Superior temporal gyrus (tissue), 1 donor: ENCODE results near the gene ENDOV.

Experiments
- DNase-seq: peaks from one replicate; pipeline ENCODE4 v3.0.0-alpha.2; 2016; ENCODE audit errors: extremely low spot score

ENDOV gene

DNA sequence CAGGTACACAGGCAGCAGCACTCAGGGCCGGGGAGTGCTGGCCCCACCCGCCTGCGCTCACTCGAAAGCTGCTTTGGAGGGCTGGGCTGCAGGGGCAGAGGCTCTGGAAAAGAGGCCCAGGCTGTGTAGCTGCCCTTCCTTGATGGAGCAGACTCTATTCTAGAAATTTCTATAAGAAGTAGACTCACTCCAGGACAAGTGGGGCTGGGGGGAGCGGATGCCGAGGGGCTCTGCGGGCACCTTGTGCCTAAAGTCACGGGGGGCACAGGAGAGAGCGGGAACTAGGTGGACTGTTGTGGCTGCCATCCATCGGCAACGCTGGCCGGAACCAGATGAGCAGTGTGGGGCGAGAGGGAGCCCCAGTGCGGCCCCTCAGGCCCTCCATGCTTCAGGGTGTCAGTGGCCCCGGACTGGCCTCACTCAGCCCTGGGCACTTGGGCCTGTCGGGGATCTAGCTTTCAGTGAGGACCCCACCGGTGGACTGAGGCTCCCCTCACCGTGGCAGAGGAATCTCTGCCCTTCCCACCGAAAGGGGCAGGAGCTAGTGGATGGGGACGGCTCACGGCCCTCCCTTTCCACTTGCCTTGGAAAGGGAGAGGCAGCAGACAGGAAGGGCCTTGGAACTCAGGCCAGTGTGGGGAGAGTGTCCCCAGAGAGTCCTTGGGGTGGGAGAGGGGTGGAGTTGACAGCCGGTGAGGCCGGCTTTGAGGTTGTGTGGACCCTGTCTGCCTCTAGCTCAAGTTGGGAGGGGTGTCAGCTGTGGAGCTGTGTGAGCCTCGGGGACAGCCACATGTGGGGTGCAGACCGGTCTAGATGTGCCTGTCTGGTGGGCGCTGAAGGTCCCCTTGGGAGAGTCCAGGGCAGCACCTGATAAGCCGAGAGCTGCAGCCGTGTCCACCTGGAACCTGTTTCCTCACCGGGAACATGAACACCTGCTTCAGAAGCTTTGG, 16.6 kb downstream of the ENDOV start:
- no peak for DNase-seq

- no peak for DNase-seq
Measured at GRCh38 chr17:80432350-80432955, 17.5 kb downstream of the ENDOV start.

DNA sequence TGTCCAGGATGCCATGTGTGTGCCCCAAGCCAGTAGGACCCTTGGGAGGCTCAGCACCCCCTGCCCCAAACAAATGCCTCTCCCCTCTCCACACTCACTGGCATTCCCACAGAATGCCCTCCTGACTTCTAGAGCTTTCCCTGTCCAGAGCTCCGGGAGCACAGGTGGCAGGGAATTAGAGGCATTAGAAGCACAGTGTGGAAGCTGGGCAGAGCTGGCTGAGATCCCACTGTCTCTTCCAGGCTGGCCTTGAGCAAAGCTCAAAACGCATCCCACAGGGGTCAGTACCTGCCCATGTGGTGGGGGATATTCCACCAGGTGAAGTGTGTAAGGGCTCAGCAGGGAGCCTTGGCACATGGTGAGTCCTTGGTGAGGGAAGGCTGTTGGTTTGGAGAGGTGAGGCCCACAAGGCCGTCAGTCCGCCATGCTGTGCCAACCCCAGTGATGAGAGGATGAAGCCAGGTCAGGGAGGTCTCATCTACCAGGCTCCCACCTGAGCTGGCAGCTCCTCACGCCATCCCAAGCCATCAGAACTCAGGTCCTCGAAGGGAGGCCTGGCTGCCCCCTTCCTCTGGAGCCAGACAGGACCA, 18.1 kb downstream of the ENDOV start:
- DNase-seq = no peak

DNA sequence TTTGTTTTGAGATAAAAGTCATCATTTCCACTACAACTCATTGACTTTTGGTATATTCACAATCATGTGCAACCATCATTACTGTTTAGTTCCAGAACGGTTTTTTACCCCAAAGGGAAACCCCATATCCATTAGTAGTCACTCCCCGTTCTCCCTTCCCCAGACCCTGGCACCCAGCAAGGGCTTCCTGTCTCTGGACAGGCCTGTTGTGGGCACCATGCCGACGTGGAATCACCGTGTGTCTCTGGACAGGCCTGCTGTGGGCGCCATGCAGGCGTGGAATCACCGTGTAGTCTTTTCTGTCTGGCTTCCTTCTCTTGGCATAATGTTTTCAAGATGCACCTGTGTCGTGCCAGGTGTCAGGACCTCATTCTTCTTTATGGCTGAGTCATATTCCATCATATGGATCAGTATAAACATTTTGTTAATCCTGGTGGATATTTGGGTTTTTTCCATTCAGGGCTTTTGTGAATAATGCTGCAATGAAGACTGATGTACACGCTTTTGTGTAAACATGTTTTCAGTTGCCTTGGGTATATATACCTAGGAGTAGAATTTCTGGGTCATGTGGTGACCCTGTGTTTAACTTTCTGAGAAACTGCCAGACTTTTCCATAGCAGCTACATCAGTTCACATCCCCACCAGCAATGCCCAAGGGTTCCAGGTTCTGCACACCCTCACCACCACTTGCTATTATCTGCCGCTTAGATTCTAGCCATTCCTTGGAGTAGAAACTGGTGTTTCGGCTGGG, 19.1 kb downstream of the ENDOV start:
- DNase-seq = no peak

DNA sequence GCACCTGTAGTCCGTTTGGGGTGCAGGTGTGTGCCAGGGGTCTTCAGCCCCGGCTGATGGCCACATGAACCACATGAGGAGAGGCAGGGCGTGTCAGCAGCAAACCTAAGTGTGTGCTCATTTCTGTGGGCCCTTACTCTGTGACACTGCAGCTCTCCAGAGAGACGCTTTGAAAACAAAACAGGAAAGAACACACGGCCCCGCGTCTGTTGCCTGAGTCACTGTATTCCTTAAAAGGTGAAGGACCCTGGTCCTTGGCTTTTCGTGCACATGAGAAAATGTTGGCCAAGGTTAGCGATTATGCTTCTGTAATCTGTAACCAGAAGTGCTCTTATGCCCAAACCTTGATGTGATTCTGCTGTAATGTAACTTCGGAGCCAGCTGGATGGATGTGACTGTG, 22.6 kb downstream of the ENDOV start:
- no peak for DNase-seq

DNA sequence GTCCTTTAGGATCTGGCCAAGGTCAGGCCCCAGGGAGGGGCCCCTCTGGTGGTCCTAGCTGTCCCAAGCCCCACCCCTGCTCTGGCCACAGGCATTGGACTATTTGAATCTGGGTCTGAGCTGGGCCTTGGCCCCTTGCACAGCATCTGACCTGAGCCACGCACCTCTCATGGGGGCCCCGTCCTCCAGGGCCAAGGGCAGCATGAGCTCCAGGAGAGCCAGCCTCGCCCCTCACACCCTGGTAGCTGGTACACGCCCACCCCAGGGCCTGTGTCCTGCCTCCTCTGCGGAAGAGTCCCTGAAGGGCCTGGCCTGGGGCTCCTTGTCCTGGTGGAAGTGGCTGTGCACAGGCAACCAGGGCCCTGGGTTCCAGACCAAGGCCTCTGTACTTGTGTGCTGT, 23.8 kb downstream of the ENDOV start:
- no peak for DNase-seq

- DNase-seq = no peak
Measured at GRCh38 chr17:80439499-80439898, 24.5 kb downstream of the ENDOV start.

- no peak for DNase-seq
Measured at GRCh38 chr17:80441133-80441578, 26.2 kb downstream of the ENDOV start.

GRCh38 chr17:80441598-80442322, 26.8 kb downstream of the ENDOV start:
- DNase-seq = no peak

GRCh38 chr17:80442323-80442659, 27.3 kb downstream of the ENDOV start:
- DNase-seq = no peak

GRCh38 chr17:80442764-80443163, 27.8 kb downstream of the ENDOV start:
- no peak for DNase-seq

DNA sequence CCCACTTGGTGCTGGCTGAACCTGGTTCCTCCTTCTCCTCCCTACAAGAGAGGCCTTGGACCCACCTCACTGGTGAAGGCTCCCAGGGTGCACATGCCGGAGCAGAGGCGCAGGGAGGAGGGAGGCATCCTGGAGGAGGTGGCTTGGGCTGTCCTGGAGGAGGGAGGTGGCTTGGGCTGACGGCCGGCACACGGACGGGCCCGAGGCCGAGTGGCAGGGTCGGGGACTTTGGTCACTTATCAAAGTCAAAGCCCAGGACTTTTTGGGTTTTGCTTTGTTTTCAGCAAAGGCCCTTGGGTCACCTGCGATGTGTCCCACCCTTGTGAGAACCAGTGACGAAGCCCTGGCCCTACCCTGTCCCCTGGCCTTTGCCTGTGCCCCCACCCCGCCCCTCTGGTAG, 28.5 kb downstream of the ENDOV start:
- DNase-seq = no peak

DNA sequence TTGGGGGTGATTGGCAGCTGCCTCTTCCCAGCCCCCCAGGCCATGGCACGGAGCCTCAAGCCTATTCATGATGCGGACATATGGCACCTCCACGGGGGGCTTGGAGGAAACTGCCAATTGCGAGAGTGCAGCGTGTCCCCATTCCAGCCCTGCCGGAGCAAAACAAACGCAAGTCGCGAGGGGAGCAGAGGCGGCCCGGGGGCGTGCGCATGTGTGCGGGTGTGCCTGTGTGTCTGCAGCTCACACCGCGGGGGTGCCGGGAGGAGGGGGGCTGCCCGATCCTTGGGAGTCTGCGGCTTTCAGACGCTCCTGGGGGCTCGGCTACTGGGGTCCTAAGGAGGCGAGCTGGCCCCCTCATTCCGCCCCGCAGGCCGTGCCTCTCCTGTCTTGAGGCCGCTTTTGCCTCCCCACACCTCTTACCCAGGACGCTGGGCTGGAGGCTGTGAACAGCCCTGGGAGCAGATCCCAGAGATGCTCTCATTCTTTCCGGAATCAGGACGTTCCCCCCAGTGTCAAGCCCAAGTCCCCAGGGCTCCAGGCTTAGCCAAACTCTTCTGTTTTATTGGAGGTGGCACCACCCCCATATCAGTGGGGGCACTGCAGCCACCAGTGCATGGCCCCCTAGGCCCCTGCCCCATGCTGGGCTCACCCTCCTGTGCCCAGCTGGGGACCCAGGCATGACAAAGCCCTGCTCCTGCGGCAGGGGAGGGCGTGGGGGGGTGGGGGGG, 29.1 kb downstream of the ENDOV start:
- DNase-seq = no peak

GRCh38 chr17:80444644-80444979, 29.6 kb downstream of the ENDOV start:
- no peak for DNase-seq

- no peak for DNase-seq
Measured at GRCh38 chr17:80445007-80445725, 30.2 kb downstream of the ENDOV start.

DNA sequence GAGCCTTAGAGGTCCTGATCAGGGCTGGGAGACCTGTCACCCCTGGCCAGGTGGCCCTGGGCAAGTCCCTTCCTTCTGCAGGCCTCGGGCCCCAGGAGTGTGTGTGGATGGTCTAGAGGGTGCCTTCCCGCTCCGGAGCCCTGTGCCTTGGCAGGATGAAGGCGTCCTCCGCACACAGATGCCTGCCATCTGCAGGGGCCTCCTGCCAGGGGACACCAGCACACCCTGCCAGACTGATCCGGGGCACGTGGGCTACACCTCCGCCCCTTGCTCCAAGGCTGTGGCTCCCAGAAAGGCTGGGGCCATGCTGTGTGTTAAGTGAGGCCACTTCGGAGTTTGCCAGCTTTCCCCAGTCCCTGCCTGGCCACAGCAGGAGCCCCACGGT, 30.8 kb downstream of the ENDOV start:
- DNase-seq = no peak

- DNase-seq = no peak
Measured at GRCh38 chr17:80446645-80447405, 31.9 kb downstream of the ENDOV start.

DNA sequence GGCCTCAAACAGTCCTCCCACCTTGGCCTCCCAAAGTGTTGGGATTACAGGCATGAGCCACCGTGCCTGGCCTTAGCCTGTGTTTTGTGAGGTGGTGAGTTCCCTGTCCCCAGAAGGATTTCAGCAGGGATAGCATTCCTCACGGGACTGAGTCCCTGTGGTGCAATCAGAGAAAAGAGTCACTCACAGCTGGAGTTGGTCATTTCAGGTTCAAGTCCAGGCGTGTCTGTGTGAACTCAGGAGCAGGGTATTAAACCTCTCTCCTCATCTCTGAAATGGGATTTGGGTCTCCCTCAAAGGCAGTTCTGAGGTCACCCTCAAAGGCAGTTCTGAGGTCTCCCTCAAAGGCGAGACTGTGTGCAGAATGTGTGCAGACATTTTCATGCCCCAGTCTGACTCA, 32.8 kb downstream of the ENDOV start:
- DNase-seq = no peak

GRCh38 chr17:80449194-80449929, 34.4 kb downstream of the ENDOV start:
- no peak for DNase-seq
